Stimulated activated CD8-positive, alpha-beta memory T cell treated with anti-CD3 and anti-CD28 coated beads, Interleukin-12 subunit alpha, Interleukin-12 subunit beta, amount 100 ng/mL, for 4 hours (primary cell): ENCODE data around the gene SRGAP3.

ENCODE experiments used
- DNase-seq: peaks from one replicate; pipeline ENCODE4 v3.0.0-alpha.2; 2020; ENCODE audit warnings: low read depth

The SRGAP3 gene

GRCh38 chr3:9080163-9080562 lies 169.3 kb downstream of the SRGAP3 start:
- no peak for DNase-seq

- DNase-seq: no peak
Measured at GRCh38 chr3:9079676-9080075, 169.8 kb downstream of the SRGAP3 start.

- DNase-seq: no peak
Measured at GRCh38 chr3:9078561-9079240, 170.7 kb downstream of the SRGAP3 start.

GRCh38 chr3:9077029-9077428 lies 172.4 kb downstream of the SRGAP3 start:
- no peak for DNase-seq

- no peak for DNase-seq
Measured at GRCh38 chr3:9075762-9076161, 173.7 kb downstream of the SRGAP3 start.

- DNase-seq: no peak
Measured at GRCh38 chr3:9074079-9074478, 175.4 kb downstream of the SRGAP3 start.

GRCh38 chr3:9072667-9073009 lies 176.8 kb downstream of the SRGAP3 start:
- no peak for DNase-seq

- DNase-seq: no peak
Measured at GRCh38 chr3:9071936-9072666, 177.3 kb downstream of the SRGAP3 start.

- no peak for DNase-seq
Measured at GRCh38 chr3:9070961-9071360, 178.5 kb downstream of the SRGAP3 start.

GRCh38 chr3:9069971-9070370 lies 179.5 kb downstream of the SRGAP3 start:
- no peak for DNase-seq

GRCh38 chr3:9068051-9068450 lies 181.4 kb downstream of the SRGAP3 start:
- no peak for DNase-seq

GRCh38 chr3:9067352-9067975 lies 182.0 kb downstream of the SRGAP3 start:
- DNase-seq: no peak

GRCh38 chr3:9066775-9067174 lies 182.7 kb downstream of the SRGAP3 start:
- DNase-seq: no peak

- no peak for DNase-seq
Measured at GRCh38 chr3:9066141-9066540, 183.3 kb downstream of the SRGAP3 start.

- no peak for DNase-seq
Measured at GRCh38 chr3:9064850-9065249, 184.6 kb downstream of the SRGAP3 start.

- DNase-seq: no peak
Measured at GRCh38 chr3:9064251-9064650, 185.2 kb downstream of the SRGAP3 start.

GRCh38 chr3:9062570-9062969 lies 186.9 kb downstream of the SRGAP3 start:
- DNase-seq: no peak

- no peak for DNase-seq
Measured at GRCh38 chr3:9061634-9062033, 187.8 kb downstream of the SRGAP3 start.

GRCh38 chr3:9059489-9060400 lies 189.7 kb downstream of the SRGAP3 start:
- no peak for DNase-seq

- no peak for DNase-seq
Measured at GRCh38 chr3:9056581-9056980, 192.9 kb downstream of the SRGAP3 start.

- no peak for DNase-seq
Measured at GRCh38 chr3:9047452-9048346, 201.7 kb downstream of the SRGAP3 start.
